ENCODE measurements around the gene KIF1A. TPM values are rescaled to one million over a fixed set of nuclear protein-coding genes. Genes with fewer than 3 reads are reported as not detected.

KIF1A gene
- total RNA-seq, 1 donor from 2014 or later: 90.9 TPM

GRCh38 chr2:240670950-240671349 lies 149.1 kb downstream of the KIF1A start:
- no peak overlapping the region for H3K4me3 Mint-ChIP-seq
- DNase-seq (ENCODE audit: low read depth, low spot score): no peak
- no peaks in the 10 kb centered on the region for H3K4me1 Mint-ChIP-seq
- H3K36me3 Mint-ChIP-seq (ENCODE audit: low read depth): no peaks in the 10 kb centered on the region
- H3K27ac Mint-ChIP-seq (ENCODE audit: unreplicated experiment): no peak overlapping the region
- TF ChIP-seq, protein P1, sequence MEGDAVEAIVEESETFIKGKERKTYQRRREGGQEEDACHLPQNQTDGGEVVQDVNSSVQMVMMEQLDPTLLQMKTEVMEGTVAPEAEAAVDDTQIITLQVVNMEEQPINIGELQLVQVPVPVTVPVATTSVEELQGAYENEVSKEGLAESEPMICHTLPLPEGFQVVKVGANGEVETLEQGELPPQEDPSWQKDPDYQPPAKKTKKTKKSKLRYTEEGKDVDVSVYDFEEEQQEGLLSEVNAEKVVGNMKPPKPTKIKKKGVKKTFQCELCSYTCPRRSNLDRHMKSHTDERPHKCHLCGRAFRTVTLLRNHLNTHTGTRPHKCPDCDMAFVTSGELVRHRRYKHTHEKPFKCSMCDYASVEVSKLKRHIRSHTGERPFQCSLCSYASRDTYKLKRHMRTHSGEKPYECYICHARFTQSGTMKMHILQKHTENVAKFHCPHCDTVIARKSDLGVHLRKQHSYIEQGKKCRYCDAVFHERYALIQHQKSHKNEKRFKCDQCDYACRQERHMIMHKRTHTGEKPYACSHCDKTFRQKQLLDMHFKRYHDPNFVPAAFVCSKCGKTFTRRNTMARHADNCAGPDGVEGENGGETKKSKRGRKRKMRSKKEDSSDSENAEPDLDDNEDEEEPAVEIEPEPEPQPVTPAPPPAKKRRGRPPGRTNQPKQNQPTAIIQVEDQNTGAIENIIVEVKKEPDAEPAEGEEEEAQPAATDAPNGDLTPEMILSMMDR (conservative IDR thresholded peaks at IDR 0.05): no peak
- peaks cover 4% of the 10 kb centered on the region for H3K9me3 Mint-ChIP-seq
- peaks cover 51% of the 10 kb centered on the region for H3K27me3 Mint-ChIP-seq (ENCODE audit: low read depth)

DNA sequence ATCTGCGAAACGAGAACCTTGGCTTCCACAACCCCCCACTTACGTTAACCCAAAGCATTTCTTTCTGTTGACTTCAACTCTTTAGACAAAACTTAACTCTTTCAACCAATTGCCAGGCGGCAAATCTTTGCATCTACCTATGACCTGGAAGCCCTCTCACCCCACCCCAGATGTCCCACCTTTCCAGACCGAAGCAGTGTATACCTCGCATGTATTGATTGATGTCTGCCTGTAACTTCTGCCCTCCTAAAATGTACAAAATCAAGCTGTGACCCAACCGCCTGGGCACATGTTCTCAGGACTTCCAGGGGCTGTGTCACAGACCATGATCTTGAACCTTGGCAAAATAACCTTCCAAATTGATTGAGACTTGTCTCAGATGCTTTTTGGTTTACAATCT lies 149.6 kb downstream of the KIF1A start:
- peaks cover 4% of the 10 kb centered on the region for H3K9me3 Mint-ChIP-seq
- no peak for DNase-seq (ENCODE audit: low read depth, low spot score)
- H3K4me3 Mint-ChIP-seq: no peak overlapping the region
- no peaks in the 10 kb centered on the region for H3K36me3 Mint-ChIP-seq (ENCODE audit: low read depth)
- peaks cover 54% of the 10 kb centered on the region for H3K27me3 Mint-ChIP-seq (ENCODE audit: low read depth)
- no peaks in the 10 kb centered on the region for H3K4me1 Mint-ChIP-seq
- no peak overlapping the region for H3K27ac Mint-ChIP-seq (ENCODE audit: unreplicated experiment)
- TF ChIP-seq, protein P1 (conservative IDR thresholded peaks at IDR 0.05): no peak

GRCh38 chr2:240664622-240665021 lies 155.4 kb downstream of the KIF1A start:
- Mint-ChIP-seq H3K36me3 (ENCODE audit: low read depth) (no peaks in the 10 kb centered on the region), H3K9me3 (peaks cover 11% of the 10 kb centered on the region), H3K4me3 (no peak overlapping the region), H3K4me1 (no peaks in the 10 kb centered on the region), H3K27ac (ENCODE audit: unreplicated experiment) (no peak overlapping the region), H3K27me3 (ENCODE audit: low read depth) (peaks cover 83% of the 10 kb centered on the region)
- DNase-seq (ENCODE audit: low read depth, low spot score): no peak
- TF ChIP-seq, protein P1 (conservative IDR thresholded peaks at IDR 0.05): no peak

Other genes starting within 250 kb of the KIF1A start
- gene CAPN10, start 233.5 kb downstream of the KIF1A start, total RNA-seq: 57.7 and 62.7 TPM in 2 replicates
- 1.7 and 2.0 TPM in 2 replicates for gene GPR35, start 194.7 kb downstream of the KIF1A start, total RNA-seq
- not detected in 2 replicates for gene AQP12B, start 137.3 kb downstream of the KIF1A start, total RNA-seq
- gene AQP12A, start 128.4 kb downstream of the KIF1A start, total RNA-seq: not detected in 2 replicates
- gene AGXT, start 48.6 kb upstream of the KIF1A start, total RNA-seq: not detected in 2 replicates
- not detected in 2 replicates for gene MAB21L4, start 75.9 kb upstream of the KIF1A start, total RNA-seq
- gene CROCC2, start 86.1 kb upstream of the KIF1A start, total RNA-seq: not detected in 2 replicates
- gene SNED1, start 178.4 kb upstream of the KIF1A start, total RNA-seq: 0.16 and 0.30 TPM in 2 replicates

All from neural crest cell (in vitro differentiated cells).